HuH-7 (cell line): ENCODE measurements around the gene PLXNB1.

Experiments used
- DNase-seq: peaks from one replicate; pipeline ENCODE4 v3.0.0; 2011; ENCODE audit warnings: low spot score

Gene PLXNB1

GRCh38 chr3:48405343-48405881 lies 24.5 kb downstream of the PLXNB1 start:
- DNase-seq = no peak

GRCh38 chr3:48404440-48405342 lies 25.2 kb downstream of the PLXNB1 start:
- DNase-seq = no peak

- no peak for DNase-seq
These were observed 26.1 kb downstream of the PLXNB1 start for GRCh38 chr3:48403533-48404439.

GRCh38 chr3:48402907-48403306 lies 27.0 kb downstream of the PLXNB1 start:
- DNase-seq = no peak

GRCh38 chr3:48402281-48402732 lies 27.6 kb downstream of the PLXNB1 start:
- no peak for DNase-seq

GRCh38 chr3:48401434-48401901 lies 28.4 kb downstream of the PLXNB1 start:
- DNase-seq = peak; percentile 12

- peak; percentile 92 for DNase-seq
These were observed 29.0 kb downstream of the PLXNB1 start for GRCh38 chr3:48400824-48401433.

GRCh38 chr3:48399387-48400172 lies 30.3 kb downstream of the PLXNB1 start:
- DNase-seq = peak; percentile 30

GRCh38 chr3:48398701-48399386 lies 31.0 kb downstream of the PLXNB1 start:
- no peak for DNase-seq

GRCh38 chr3:48397767-48398681 lies 31.9 kb downstream of the PLXNB1 start:
- no peak for DNase-seq

- DNase-seq = no peak
These were observed 34.2 kb downstream of the PLXNB1 start for GRCh38 chr3:48395714-48396113.

- no peak for DNase-seq
These were observed 35.5 kb downstream of the PLXNB1 start for GRCh38 chr3:48394391-48394790.

GRCh38 chr3:48388966-48389365 lies 40.9 kb downstream of the PLXNB1 start:
- no peak for DNase-seq

GRCh38 chr3:48387634-48388033 lies 42.3 kb downstream of the PLXNB1 start:
- no peak for DNase-seq

GRCh38 chr3:48372862-48373435 lies 56.9 kb downstream of the PLXNB1 start:
- no peak for DNase-seq

GRCh38 chr3:48372377-48372770 lies 57.5 kb downstream of the PLXNB1 start:
- no peak for DNase-seq

- DNase-seq = no peak
These were observed 58.1 kb downstream of the PLXNB1 start, which contains the start of gene FBXW12 for GRCh38 chr3:48371651-48372376. TSS of gene FBXW12 (plus strand) at chr3:48372219. CDS start at chr3:48372768, 549 bp downstream.

- DNase-seq = no peak
These were observed 59.6 kb downstream of the PLXNB1 start for GRCh38 chr3:48370333-48370713.
